Ammon's horn (tissue), 1 donor: Measurements from ENCODE around the gene BHLHA9.
"Not testable (repeated sequence)": the region's sequence is repeated elsewhere in the genome, so short reads cannot be mapped to it uniquely, and the experiment has no call there.

Experiments
- DNase-seq: peaks from one replicate; pipeline ENCODE4 v3.0.0-alpha.2; 2016; ENCODE audit warnings: low spot score

Gene BHLHA9

DNA sequence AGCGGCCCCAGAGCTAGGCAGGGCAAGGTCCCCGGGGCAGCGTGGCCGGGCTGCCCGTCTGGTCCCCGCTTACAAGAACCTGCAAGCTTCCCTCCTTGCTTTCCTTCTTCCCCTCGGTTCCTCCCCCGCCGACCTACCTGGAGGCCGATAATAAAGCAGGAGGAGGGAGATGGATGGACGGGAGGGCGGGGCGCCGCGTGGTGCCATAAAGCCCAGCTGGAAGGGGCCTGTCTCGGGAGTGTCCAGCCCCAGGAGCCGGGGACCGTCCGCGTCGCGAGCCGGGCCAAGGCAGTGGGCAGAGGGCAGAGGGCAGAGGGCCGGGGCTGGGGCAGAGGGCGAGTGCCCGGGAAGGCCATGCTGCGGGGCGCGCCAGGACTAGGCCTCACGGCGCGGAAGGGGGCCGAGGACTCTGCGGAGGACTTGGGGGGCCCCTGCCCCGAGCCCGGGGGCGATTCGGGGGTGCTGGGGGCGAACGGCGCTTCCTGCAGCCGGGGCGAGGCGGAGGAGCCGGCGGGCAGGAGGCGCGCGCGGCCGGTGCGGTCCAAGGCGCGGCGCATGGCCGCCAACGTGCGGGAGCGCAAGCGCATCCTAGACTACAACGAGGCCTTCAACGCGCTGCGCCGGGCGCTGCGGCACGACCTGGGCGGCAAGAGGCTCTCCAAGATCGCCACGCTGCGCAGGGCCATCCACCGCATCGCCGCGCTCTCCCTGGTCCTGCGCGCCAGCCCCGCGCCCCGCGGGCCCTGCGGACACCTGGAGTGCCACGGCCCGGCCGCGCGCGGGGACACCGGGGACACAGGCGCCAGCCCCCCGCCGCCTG is at the start of gene BHLHA9:
BHLHA9 (plus strand) TSS at position 235 of the 820 bp plus-strand sequence; CDS start at position 355, 120 bp downstream.
- no peak for DNase-seq

DNA sequence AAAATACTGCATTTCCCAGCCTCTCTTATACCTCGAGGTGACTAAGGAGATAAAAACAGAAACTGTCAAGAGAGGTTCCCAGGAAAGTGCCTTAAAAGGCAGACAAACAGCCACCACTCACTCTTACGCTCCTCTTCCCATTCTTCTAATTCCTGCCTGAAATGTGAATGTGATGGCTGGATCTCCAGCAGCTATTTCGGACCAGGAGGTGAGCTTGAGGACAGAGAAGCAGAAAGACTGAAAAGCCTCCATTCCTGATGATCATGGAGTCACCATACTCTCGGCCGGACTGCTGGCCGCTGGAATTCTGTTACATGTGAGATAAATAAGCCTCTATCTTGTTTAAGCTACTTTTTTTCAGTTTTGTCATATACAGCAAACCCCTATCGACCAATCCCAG is 49.0 kb upstream of the BHLHA9 start:
- no peak for DNase-seq

DNA sequence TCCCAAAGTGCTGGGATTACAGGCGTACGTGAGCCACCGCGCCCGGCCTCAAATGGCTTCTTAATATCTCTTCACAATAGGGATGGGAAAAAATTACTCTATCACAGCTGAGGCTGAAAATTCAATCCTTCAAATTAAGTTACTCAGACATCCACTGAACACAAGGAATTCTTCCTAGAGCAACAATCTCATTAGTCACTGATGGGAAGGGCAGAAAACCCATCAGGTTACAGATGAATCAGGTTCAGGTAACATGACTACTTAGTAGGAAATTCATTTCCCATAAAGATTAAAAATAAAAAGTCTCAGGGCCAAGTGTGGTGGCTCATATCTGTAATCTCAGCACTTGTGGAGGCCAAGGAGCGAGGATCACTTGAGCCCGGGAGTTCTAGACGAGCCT is 47.9 kb upstream of the BHLHA9 start:
- DNase-seq, result no peak

DNA sequence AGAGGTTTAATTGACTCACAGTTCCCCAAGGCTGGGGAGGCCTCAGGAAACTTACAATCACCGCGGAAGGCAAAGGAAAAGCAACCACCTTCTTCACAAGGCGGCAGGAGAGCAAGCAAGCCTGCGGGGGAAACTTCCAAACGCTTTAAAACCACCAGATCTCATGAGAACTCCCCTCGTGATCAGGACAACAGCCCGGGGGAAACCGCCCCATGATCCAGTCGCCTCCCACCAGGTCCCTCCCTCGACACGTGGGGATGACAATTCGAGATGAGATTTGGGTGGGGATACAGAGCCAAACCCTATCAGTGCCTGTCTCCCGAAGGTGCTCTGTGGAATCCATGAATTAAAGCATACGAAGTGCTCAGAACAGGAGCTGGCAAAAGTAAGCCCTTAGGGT is 46.6 kb upstream of the BHLHA9 start:
- no peak for DNase-seq

DNA sequence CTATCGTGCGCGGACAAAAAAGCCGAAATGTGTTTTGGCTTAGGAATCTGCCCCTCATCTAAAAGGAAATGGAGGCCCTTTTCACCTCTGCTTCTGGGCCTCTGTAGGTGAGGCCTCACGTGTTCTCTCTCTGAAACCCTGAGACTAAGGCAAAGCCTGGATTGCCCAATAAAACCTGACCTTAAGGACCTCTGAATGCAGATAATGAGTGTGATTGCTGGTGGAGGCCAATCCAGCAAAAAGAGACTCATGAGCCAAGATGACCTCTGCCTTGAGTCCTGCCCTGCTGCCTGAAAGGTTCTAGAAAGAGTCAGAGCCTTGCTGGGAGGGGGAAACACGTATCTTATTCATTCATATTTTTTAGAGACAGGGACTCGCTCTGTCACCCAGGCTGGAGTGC is 45.9 kb upstream of the BHLHA9 start:
- no peak for DNase-seq

DNA sequence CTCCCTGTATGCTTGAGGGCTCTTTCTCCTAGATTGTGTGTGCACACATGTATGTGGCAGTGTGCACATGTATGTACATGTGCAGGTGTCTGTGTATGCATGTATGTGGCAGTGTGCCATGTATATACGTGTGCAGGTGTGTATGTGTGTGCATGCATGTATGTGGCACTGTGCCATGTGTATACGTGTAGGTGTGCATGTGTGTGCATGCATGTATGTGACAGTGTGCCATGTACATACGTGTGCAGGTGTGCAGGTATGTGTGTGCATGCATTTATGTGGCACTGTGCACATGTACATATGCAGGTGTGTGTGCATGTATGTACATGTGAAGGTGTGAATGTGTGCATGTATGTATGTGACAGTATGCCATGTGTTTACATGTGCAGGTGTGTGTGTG is 43.9 kb upstream of the BHLHA9 start:
- DNase-seq, result no peak

DNA sequence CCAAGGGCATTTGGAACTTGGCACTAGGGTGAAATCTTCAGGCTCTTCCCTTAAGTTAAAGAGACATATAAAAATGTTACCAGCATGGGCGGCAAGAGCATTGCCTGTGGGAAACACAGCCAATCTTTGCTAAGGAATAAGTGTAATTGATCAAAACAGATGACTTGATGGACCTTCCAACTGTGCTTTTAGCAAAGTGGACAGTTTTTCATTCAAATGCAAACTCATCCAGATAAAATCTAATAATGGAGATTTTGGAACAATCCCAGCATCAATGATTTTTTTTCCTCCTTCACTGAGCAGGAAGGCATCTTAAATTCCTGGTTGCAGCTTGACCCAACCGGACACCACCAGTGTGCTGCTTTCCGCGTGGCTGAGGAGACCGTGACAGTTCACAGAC is 42.9 kb upstream of the BHLHA9 start:
- DNase-seq, result no peak

DNA sequence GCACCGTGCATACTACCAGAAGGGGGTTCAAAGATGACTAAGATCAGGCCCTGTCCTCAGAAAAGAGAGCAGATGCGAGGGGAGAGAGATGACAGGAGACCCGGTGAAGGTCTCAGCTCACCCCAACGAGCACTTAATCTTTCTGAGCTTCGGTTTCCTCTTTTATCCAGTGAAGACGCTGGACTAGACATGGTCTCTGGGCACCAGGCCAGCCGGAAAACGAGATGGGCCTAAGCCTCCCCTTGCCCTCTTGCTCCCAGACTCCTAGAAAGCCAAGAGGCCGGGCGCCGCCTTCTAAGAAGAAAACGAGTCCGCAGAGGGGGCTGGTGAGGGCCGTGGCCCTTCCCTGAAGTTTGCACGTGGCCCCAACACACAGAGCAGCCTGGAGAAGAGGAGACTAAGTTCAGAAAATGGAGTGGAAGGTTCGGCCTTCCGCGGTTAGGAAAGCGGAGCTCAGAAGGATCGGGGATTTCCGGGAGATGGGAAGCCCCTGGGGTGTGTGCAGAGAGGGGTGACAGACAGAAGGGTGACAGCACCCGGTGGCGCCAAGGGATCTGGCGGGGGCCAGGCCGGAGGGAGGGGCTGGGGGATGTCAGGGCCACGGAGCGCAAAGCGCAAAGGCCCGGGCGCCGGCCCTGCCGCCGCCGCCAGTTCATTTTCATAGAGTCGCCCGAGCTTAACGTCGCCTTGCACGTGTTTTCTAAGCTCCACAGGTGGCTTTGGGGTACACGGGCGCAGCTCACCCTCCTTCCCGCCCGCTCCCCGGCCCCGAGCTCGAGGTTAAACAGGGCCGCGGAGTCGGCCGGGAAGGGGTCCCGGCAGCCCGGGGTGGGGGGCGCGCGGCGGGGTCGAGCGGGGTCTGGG is 42.1 kb upstream of the BHLHA9 start:
- DNase-seq, result peak; percentile 37

DNA sequence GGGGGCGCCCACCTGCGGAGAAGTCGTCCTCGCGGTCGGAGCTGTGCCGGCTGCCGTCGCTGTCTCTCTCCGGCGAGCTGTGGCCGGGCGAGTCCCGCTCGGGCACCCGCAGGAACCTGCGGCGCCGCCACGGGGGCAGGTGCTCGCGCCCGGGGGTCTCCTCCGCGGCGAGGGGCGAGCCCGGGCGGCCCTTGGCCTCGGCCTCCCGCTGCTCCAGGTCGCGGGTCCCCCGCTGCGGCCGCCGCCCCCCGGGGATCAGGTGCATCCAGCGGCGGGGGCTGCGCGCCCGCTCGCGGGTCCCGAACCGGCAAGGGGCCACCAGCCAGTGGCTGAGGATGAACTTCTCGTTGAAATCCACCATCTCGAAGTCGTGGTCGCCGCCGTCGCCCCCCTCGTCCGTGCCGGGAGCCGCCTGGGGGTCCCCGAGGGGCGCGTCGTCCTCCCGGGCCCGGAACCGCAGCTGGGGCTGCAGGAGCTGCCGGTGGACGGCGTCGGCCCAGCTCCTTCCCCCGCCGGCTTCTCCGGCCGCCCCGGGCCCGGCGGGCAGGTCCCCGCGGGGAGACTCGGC is 41.4 kb upstream of the BHLHA9 start:
- no peak for DNase-seq

DNA sequence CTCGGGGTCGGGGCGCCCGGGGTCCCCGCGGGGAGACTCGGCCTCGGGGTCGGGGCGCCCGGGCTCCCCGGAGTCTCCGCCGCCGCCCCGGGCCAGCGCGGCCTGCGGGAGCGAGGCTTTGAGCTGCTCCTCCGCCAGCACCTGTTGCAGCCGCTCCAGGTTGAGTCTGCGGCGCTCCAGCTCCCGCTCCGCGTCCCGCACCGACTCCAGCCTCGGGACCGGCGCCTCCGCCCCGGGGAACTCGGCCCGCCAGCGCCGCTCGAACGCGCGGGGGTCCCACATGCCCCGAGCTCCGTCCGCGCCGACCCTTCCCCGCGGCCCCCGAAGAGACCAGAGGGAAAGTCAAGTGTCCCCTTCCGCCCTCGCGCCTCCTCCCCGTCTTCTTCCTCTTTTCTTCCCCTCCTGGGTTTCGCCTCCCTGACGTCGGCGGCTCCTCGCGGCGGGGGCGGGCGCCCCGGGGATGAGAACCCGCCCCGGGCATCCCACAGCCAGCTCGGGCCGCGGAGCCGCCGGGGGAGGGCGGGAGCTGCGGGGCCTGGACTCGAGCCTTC is 40.8 kb upstream of the BHLHA9 start:
- DNase-seq, result peak; percentile 46

DNA sequence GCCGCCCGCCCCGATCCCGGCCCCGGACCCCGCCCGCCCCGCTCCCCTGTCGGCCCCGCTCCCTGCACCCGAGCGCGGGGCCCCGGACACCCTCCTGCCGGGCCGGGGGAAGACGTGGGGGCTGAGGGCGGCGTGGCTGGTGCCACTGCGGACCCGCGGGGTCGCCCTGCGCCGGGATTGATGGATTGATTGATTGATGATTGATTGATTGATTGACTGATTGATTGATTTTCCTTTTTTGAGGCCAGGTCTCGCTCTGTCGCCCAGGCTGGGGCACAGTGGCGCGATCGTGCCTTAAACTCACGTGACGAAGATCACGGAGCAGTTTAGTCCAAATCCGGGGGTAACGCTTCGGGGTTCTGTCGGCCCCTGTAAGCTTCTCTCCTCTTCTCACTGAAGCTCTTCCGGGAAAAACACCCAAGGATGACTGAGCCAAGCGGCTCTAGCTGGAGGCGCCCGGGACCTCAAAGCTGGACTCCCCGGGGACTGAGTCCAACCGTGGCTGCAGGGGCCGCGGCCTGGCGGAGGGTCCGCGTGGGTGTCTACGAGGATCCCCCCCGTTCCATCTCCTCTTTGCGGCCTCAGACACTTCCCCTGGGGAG is 40.2 kb upstream of the BHLHA9 start:
- no peak for DNase-seq

DNA sequence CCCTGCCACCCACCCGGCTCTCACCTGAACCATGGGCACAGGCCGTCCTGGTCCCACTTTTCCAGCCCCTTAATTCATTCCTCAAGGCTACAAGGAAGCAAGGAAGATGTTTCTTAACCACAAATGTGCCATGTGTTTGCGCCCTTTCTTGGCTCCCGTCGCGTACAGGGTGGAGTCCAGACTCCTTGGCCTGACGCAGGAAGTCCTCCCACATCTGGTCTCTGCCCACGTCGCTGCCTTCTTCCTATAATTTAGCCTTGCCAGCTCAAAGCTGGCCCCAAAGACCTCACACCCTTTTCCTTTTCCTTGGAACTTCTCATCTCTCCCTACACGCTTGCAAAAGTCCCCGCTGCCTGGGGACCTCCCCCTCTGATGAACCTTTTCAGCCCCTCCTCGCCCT is 38.8 kb upstream of the BHLHA9 start:
- DNase-seq, result peak; percentile 40

DNA sequence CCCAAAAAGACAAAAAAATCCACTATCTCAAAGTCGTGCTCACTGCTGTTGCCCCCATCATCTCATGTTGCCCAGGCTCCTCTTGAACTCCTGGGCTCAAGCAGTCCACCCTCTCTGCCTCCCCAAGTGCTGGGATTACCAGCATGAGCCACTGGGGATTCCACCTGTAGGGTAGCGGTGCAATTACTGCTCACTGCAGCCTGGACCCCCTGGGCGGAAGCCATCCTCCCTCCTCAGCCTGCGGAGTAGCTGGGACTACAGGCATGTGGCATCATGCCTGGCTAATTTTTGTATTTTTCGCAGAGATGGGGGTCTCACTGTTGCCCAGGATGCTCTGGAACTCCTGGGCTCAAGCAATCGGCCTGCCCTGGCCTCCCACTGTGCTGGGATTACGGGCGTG is 37.9 kb upstream of the BHLHA9 start:
- DNase-seq, result no peak

DNA sequence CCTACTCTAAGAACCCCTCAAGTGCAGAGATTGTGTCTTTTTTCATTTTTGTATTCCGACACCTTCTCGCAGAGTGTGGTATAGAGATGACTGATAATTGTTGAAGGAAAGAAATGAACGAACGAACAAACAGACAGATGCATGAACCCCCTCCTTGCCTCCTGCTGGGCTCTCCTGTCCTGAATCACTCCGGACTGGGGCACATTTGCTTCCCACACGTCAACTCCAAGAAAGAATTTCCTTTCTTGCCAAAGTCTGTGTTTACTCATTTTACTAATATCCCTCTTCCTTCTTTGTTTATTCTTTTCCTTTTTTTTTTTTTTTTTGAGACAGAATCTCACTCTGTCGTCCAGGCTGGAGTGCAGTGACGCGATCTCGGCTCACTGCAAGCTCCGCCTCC is 37.5 kb upstream of the BHLHA9 start:
- no peak for DNase-seq

DNA sequence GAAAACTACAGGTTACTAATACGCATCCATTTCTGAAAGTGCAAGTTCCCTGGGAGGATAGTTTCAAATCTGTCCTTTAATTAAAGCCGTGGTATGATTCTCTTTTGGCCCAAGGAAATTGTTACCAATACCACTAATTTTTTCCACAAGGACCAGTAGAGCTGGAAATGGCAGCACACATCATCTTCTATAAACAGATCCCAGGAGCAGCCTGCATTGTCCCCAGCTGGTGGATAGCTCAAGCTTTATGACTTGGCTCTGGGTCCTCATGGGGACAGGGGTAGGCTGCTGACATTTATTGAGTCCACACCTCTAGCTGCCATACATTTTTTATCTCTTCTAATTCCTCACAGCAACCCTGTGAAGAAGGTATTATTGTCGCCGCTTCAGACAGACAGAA is 35.8 kb upstream of the BHLHA9 start:
- no peak for DNase-seq

DNA sequence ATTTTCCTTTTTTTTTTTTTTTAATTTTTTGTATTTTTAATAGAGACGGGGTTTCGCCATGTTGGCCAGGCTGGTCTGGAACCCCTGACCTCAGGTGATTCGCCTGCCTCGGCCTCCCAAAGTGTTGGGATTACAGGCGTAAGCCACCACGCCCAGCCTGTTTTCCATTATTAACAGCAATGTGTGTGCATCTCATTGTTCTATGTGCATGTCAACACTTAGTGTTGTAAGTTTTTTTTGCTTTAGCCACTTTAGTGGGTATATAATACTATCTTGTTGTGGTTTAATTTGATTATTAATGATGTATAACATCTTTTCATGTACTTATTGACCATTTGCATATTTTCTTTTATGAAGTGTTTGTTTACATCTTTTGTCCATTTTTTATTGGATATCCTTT is 32.8 kb upstream of the BHLHA9 start:
- DNase-seq, result no peak

DNA sequence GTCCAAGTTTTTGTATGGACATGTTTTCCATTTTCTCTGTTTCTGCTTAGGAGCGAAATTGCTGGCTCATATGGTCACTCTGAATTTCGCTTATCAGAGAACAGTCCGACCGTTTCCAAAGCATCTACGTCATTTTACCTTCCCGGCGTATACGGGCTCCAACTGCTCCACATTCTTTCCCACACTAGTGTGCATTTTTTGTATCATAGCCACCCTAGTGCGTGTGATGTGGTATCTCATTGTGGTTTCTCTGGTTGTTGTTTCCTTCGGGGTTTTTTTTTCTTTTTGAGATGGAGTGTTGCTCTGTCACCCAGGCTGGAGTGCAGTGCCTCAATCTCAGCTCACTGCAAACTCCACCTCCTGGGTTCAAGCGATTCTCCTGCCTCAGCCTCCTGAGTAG is 31.0 kb upstream of the BHLHA9 start:
- DNase-seq, result no peak

DNA sequence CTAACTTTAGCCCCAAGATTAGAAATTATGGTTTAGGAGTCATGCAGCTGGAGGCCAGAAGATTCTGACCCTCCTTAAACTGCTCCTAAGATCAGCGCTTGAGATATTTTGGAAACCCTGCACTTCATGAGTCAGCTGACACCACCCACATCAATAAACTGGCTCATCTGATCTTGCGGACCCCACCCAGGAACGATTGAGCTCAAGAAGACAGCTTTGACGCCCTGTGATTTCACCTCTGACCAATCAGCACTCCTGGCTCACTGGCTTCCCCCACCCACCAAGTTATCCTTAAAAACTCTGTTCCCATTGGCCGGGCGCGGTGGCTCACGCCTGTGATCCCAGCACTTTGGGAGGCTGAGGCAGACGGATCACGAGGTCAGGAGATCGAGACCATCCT is 29.8 kb upstream of the BHLHA9 start:
- DNase-seq, result not testable (repeated sequence)

DNA sequence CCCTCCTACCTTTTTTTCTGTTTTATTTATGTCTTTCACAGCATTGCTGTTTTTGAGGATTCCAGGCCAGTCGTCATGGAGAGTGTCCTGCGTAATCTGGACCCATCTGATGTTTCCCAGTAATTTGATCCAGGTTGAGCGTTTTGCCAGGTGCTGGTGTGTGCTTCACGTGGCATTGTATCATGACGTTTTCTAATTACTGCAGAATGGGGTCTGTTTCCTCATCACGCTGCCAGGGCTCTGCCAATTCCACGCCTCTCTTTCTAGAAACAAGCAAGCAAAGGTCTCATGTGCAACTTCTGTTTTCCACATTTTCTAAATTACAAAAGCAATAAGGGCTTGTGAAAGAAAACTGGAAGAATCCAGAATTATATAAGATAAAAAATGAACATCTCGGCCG is 28.3 kb upstream of the BHLHA9 start:
- DNase-seq, result peak; percentile 13

DNA sequence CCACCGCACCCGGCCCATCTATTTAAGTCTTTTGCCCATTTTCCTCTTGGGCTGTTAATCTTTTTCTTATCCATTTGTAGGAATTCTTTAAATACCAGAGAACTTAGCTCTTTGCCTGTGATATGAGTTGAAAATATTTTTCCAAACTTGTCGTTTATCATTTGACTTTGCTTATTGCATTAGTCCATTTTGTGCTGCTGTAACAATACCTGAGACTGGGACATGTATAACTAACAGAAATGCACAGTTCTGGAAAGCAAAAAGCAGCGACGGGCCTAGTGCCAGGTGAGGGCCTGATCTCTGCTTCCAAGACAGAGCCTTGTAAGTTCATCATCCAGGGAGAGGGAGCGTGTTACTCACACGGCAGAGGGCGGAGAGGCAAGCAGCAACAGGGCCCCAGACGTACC is 25.6 kb upstream of the BHLHA9 start:
- DNase-seq, result no peak

DNA sequence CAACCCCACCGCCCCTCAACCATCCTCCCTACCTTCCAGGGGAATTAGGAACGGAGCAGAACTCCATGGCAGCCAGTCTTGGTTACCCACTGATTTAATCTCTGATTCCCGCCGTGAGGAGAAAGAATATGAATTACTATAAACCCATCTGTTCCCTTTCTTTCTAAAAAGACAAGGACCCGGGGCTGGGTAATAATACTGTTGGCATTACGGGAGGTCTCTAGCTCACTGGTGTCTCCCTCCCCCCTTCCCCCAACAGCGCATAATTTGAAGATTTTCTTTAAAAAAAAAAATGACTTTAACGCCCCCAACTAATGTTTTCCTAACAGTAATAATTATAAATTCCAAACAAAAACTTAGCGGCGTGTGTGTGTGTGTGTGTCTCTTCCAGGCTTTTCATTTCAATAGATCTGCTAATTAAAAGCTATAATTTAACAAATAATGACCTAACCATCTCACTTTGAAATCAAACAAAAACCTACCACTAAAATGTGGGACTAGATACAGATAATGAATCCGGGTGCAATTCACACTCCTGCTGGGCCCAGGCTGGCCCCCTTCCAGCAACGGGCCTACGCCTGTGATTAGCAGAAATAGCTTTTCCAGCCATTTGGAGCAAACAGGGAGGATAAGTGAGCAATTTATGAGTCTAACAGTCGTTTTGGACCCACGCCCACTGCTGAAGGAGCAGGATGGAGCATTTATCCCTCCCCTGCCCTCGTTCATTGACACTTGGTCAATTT is 18.2 kb upstream of the BHLHA9 start:
- DNase-seq, result peak; percentile 45

DNA sequence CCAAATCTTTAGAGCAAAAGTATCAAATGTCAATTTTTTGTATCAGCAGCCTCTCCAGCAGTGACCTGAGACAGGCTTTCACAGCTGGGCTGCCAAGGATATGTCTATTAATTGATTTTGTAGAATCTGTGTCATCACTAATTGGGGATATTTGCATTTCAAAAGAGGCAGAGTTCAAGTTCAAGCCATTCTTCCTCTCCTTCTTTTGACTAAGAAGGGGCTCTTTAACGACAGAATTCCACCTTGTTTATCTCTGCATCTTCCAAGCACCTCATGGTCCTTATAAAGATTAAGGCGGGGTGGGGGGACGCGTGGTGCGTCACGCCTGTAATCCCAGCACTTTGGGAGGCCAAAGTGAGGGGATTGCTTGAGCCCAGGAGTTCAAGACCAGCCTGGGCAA is 15.2 kb upstream of the BHLHA9 start:
- no peak for DNase-seq
